PC-9 (cell line): ENCODE data around the gene ENO1.

Experiments used
- EZH2 ChIP-seq: fragments of 200-600 bp; sonication (generic); IDR thresholded peaks from 2 replicates; pipeline ENCODE4 v1.8.0; 2017; ENCODE audit warnings: antibody characterized with exemption, low read depth
- TF ChIP-seq, protein P1 (sequence below): fragments of 200-600 bp; sonication (generic); conservative IDR thresholded peaks from 2 replicates; pipeline ENCODE4 v1.6.1; 2017; ENCODE audit warnings: mixed run types, antibody characterized with exemption, mild to moderate bottlenecking, moderate library complexity

DNA sequence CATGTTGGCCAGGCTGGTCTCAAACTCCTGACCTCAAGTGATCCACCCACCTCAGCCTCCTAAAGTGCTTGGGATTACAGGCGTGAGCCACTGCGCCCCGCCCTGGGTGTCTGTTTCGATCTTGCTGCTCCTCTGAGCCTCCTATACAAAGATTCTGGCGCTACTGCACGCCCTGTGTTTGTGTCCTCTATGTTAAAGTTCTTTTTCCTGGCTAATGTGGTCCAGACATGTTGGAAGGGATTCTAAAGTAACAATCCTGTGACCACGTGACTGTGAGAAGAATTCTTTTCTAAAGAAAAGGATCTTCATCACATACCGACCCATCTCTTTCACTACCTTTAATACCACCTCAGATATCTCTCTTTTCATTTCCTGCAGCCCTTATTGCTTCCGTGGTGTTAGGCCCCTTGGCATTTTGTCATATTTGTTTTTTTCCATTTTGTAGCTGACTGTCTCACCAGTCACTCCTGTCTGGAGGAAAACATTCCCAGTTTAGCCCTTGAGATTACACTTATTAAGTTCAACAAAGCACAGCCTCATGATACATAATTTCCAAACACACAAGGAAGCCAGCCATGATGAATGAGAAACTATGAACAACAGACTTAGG is 27.2 kb upstream of the ENO1 start:
- TF ChIP-seq, protein P1, sequence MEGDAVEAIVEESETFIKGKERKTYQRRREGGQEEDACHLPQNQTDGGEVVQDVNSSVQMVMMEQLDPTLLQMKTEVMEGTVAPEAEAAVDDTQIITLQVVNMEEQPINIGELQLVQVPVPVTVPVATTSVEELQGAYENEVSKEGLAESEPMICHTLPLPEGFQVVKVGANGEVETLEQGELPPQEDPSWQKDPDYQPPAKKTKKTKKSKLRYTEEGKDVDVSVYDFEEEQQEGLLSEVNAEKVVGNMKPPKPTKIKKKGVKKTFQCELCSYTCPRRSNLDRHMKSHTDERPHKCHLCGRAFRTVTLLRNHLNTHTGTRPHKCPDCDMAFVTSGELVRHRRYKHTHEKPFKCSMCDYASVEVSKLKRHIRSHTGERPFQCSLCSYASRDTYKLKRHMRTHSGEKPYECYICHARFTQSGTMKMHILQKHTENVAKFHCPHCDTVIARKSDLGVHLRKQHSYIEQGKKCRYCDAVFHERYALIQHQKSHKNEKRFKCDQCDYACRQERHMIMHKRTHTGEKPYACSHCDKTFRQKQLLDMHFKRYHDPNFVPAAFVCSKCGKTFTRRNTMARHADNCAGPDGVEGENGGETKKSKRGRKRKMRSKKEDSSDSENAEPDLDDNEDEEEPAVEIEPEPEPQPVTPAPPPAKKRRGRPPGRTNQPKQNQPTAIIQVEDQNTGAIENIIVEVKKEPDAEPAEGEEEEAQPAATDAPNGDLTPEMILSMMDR, result no peak
- TF ChIP-seq EZH2, result no peak
